Measurements from ENCODE around the gene ROBO1. TPM values are rescaled to one million over a fixed set of nuclear protein-coding genes. Genes with fewer than 3 reads are reported as not detected.

Gene ROBO1
- total and polyA plus RNA-seq, 2 experiments from 2014 or later, result 18.8 to 31.9 TPM

GRCh38 chr3:79461129-79461792, 306.5 kb downstream of the ROBO1 start:
- H3K36me3 ChIP-seq (ENCODE audit: low read depth), result no peaks in the 10 kb centered on the region

GRCh38 chr3:79453600-79453999, 314.2 kb downstream of the ROBO1 start:
- WGBS, 2 experiments (ENCODE audit: low coverage in 1 of 2, low lambda C conversion rate in 2 of 2, missing lambda C conversion rate in 2 of 2), result 37 to 48% methylated on average over 2 of the region's 2 CpGs
- in situ Hi-C loops (cut with MboI), result no loop called here
- TF ChIP-seq EZH2 (IDR thresholded peaks at IDR 0.05; ENCODE audit: insufficient read depth, poor library complexity, severe bottlenecking), result no peak

More at GRCh38 chr3:79461129-79461792, 306.5 kb downstream of the ROBO1 start:
- H3K4me3 ChIP-seq, result no peak overlapping the region
- no peaks in the 10 kb centered on the region for H3K79me2 ChIP-seq (ENCODE audit: insufficient read depth)
- no peaks in the 10 kb centered on the region for H3F3A ChIP-seq (ENCODE audit: insufficient read depth)
- H3K4me2 ChIP-seq (ENCODE audit: unreplicated experiment), result no peak overlapping the region
- H3K27ac ChIP-seq, result no peak overlapping the region
- DNase-seq, result peak; percentile 66
- in situ Hi-C loops (cut with MboI), result no loop called here
- no peak for TF ChIP-seq EZH2phosphoT487 (IDR thresholded peaks at IDR 0.05; ENCODE audit: insufficient read depth, low read depth)
- no peak for TF ChIP-seq EZH2 (IDR thresholded peaks at IDR 0.05; ENCODE audit: insufficient read depth, poor library complexity, severe bottlenecking)
- H4K20me1 ChIP-seq (ENCODE audit: insufficient read depth), result no peaks in the 10 kb centered on the region
- WGBS, 2 experiments (ENCODE audit: low coverage in 1 of 2, low lambda C conversion rate in 2 of 2, missing lambda C conversion rate in 2 of 2), result 89 to 96% methylated on average over 1 of the region's 1 CpG
- H3K9ac ChIP-seq, result no peak overlapping the region
- no peaks in the 10 kb centered on the region for H3K9me2 ChIP-seq (ENCODE audit: insufficient read depth)
- no peaks in the 10 kb centered on the region for H3K9me3 ChIP-seq (ENCODE audit: low read depth)
- H2AFZ ChIP-seq, result no peak overlapping the region
- H3K4me1 ChIP-seq (ENCODE audit: insufficient read depth), result 0 out of 2 replicates have a peak, but pooled peaks cover 8% of the 10 kb centered on the region
- H3K27me3 ChIP-seq (replicated peaks; ENCODE audit: insufficient read depth), result no peaks in the 10 kb centered on the region

DNA sequence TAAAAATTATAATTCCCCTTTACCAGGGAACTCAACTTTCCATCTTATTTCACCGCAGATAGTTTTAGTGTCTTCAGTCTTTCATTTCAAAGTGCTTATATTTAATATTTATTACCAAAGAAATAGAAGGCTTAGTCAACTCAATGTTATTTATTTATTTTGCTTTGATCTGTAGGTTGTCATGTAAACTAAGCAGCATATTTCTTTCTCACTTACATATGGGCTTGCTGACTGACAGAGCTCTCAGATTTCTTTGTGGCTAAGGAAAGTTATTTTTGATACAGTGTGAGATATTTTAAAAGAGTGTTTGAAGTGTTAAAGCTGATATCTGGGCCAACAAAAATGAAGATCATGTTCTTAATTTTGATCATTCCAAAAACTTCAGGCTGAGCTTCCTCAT, 331.4 kb downstream of the ROBO1 start:
- Histone ChIP-seq H3K36me3 (ENCODE audit: low read depth) (no peaks in the 10 kb centered on the region), H2AFZ (no peak overlapping the region), H3K27ac (no peak overlapping the region), H3K27me3 (replicated peaks; ENCODE audit: insufficient read depth) (no peaks in the 10 kb centered on the region), H4K20me1 (ENCODE audit: insufficient read depth) (no peaks in the 10 kb centered on the region), H3K4me1 (ENCODE audit: insufficient read depth) (no peaks in the 10 kb centered on the region), H3K79me2 (ENCODE audit: insufficient read depth) (no peaks in the 10 kb centered on the region), H3K9me3 (ENCODE audit: low read depth) (no peaks in the 10 kb centered on the region), H3F3A (ENCODE audit: insufficient read depth) (no peaks in the 10 kb centered on the region), H3K9ac (no peak overlapping the region), H3K9me2 (ENCODE audit: insufficient read depth) (no peaks in the 10 kb centered on the region), H3K4me2 (ENCODE audit: unreplicated experiment) (no peak overlapping the region), H3K4me3 (no peak overlapping the region)
- WGBS, 2 experiments (ENCODE audit: low coverage in 1 of 2, low lambda C conversion rate in 2 of 2, missing lambda C conversion rate in 2 of 2), result 42 to 45% methylated on average over 1 of the region's 1 CpG
- in situ Hi-C loops (cut with MboI), result no loop called here
- no peak for DNase-seq
- TF ChIP-seq EZH2phosphoT487 (IDR thresholded peaks at IDR 0.05; ENCODE audit: insufficient read depth, low read depth) (no peak), EZH2 (IDR thresholded peaks at IDR 0.05; ENCODE audit: insufficient read depth, poor library complexity, severe bottlenecking) (no peak)

More at GRCh38 chr3:79453600-79453999, 314.2 kb downstream of the ROBO1 start:
- no peaks in the 10 kb centered on the region for H3K9me2 ChIP-seq (ENCODE audit: insufficient read depth)
- H3K4me3 ChIP-seq, result no peak overlapping the region
- no peaks in the 10 kb centered on the region for H3K36me3 ChIP-seq (ENCODE audit: low read depth)
- no peaks in the 10 kb centered on the region for H3K4me1 ChIP-seq (ENCODE audit: insufficient read depth)
- H3K4me2 ChIP-seq (ENCODE audit: unreplicated experiment), result no peak overlapping the region
- DNase-seq, result no peak
- H3K27ac ChIP-seq, result no peak overlapping the region
- H3K9ac ChIP-seq, result no peak overlapping the region
- no peaks in the 10 kb centered on the region for H3F3A ChIP-seq (ENCODE audit: insufficient read depth)
- no peak overlapping the region for H2AFZ ChIP-seq
- no peaks in the 10 kb centered on the region for H3K27me3 ChIP-seq (replicated peaks; ENCODE audit: insufficient read depth)
- H3K9me3 ChIP-seq (ENCODE audit: low read depth), result no peaks in the 10 kb centered on the region
- H3K79me2 ChIP-seq (ENCODE audit: insufficient read depth), result no peaks in the 10 kb centered on the region
- H4K20me1 ChIP-seq (ENCODE audit: insufficient read depth), result no peaks in the 10 kb centered on the region

- no peaks in the 10 kb centered on the region for H3K4me1 ChIP-seq (ENCODE audit: insufficient read depth)
- no peak overlapping the region for H2AFZ ChIP-seq
- no peaks in the 10 kb centered on the region for H3K9me3 ChIP-seq (ENCODE audit: low read depth)
- DNase-seq, result no peak
- no peaks in the 10 kb centered on the region for H4K20me1 ChIP-seq (ENCODE audit: insufficient read depth)
- no peaks in the 10 kb centered on the region for H3K36me3 ChIP-seq (ENCODE audit: low read depth)
- H3K79me2 ChIP-seq (ENCODE audit: insufficient read depth), result no peaks in the 10 kb centered on the region
- no peaks in the 10 kb centered on the region for H3K27me3 ChIP-seq (replicated peaks; ENCODE audit: insufficient read depth)
- no peaks in the 10 kb centered on the region for H3K9me2 ChIP-seq (ENCODE audit: insufficient read depth)
- TF ChIP-seq EZH2phosphoT487 (IDR thresholded peaks at IDR 0.05; ENCODE audit: insufficient read depth, low read depth), result no peak
- no peak for TF ChIP-seq EZH2 (IDR thresholded peaks at IDR 0.05; ENCODE audit: insufficient read depth, poor library complexity, severe bottlenecking)
- WGBS, 2 experiments (ENCODE audit: low coverage in 1 of 2, low lambda C conversion rate in 2 of 2, missing lambda C conversion rate in 2 of 2), result 39 to 49% methylated on average over 5 of the region's 5 CpGs
- H3K9ac ChIP-seq, result no peak overlapping the region
- no peak overlapping the region for H3K27ac ChIP-seq
- in situ Hi-C loops (cut with MboI), result no loop called here
- no peak overlapping the region for H3K4me2 ChIP-seq (ENCODE audit: unreplicated experiment)
- no peak overlapping the region for H3K4me3 ChIP-seq
- no peaks in the 10 kb centered on the region for H3F3A ChIP-seq (ENCODE audit: insufficient read depth)
Measured at GRCh38 chr3:79427081-79427480, 340.7 kb downstream of the ROBO1 start.
